WTC11 (cell line): Measurements from ENCODE around the gene PGM2.

Experiments
- CREB1 ChIP-seq: sonication (generic); formaldehyde crosslinking; IDR thresholded peaks from 2 replicates; pipeline ENCODE4 v1.8.0; 2023; ENCODE audit warnings: mild to moderate bottlenecking, missing genetic modification reagents
- NFE2L1 ChIP-seq: sonication (generic); formaldehyde crosslinking; IDR thresholded peaks from 2 replicates; pipeline ENCODE4 v1.8.1; 2023; ENCODE audit warnings: missing genetic modification reagents
- NFYB ChIP-seq: sonication (generic); formaldehyde crosslinking; conservative IDR thresholded peaks from 2 replicates; pipeline ENCODE4 v1.8.0; 2022; ENCODE audit warnings: low read depth, missing genetic modification reagents
- TF ChIP-seq, protein P1 (sequence below): fragments of 200-600 bp; IDR thresholded peaks from 2 replicates; pipeline ENCODE4 v1.8.0; 2022; ENCODE audit warnings: antibody characterized with exemption

DNA sequence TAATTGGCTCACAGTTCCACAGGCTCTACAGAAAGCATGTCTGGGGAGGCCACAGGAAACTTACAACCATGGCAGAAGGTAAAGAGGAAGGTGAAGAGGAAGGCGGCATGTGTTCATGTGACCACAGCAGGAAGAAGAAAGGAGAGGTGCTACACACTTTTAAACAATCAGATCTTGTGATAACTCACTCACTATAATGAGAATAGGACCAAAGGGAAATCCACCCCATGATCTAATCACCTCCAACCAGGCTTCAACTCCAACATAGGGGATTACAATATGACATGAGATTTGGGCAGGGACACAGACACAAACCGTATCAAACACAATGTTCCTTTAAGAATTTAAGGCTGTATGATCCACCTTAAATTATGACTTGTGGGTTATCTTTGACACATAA lies 10.5 kb upstream of the PGM2 start:
- TF ChIP-seq CREB1 (CRISPR knock-in tag): no peak
- TF ChIP-seq NFYB (CRISPR knock-in tag): no peak
- TF ChIP-seq, protein P1, sequence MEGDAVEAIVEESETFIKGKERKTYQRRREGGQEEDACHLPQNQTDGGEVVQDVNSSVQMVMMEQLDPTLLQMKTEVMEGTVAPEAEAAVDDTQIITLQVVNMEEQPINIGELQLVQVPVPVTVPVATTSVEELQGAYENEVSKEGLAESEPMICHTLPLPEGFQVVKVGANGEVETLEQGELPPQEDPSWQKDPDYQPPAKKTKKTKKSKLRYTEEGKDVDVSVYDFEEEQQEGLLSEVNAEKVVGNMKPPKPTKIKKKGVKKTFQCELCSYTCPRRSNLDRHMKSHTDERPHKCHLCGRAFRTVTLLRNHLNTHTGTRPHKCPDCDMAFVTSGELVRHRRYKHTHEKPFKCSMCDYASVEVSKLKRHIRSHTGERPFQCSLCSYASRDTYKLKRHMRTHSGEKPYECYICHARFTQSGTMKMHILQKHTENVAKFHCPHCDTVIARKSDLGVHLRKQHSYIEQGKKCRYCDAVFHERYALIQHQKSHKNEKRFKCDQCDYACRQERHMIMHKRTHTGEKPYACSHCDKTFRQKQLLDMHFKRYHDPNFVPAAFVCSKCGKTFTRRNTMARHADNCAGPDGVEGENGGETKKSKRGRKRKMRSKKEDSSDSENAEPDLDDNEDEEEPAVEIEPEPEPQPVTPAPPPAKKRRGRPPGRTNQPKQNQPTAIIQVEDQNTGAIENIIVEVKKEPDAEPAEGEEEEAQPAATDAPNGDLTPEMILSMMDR: no peak
- TF ChIP-seq NFE2L1 (CRISPR knock-in tag): no peak
